CD4-positive, CD25-positive, alpha-beta regulatory T cell (primary cell): Measurements from ENCODE around the gene CKM. TPM values are rescaled to one million over a fixed set of nuclear protein-coding genes. Genes with fewer than 3 reads are reported as not detected.

Experiments used
- ATAC-seq, 2 donors: fragments of 150-1000 bp; cut with Tn5 transposase; one replicate each; pipeline ENCODE4 v1.10.0; 2021; ENCODE audit warnings: low read depth in 2 of 2, moderate number of reproducible peaks in 2 of 2, moderate library complexity in 1 of 2
- DNase-seq, 3 donors: peaks; one replicate each; pipeline versions ENCODE4 v3.0.0 to v3.0.0-alpha.2; 2012 to 2022; ENCODE audit warnings: mixed read lengths in 1 of 3
- H3K27ac ChIP-seq: one replicate; pipeline ENCODE4 v1.7.0; 2013; ENCODE audit warnings: mild to moderate bottlenecking, low read length; ENCODE audit not compliant: insufficient read depth, poor library complexity, severe bottlenecking
- H3K27me3 ChIP-seq: one replicate; pipeline ENCODE4 v1.7.0; 2013; ENCODE audit warnings: low read length; ENCODE audit not compliant: control insufficient read depth, insufficient read depth
- H3K36me3 ChIP-seq: one replicate; pipeline ENCODE4 v1.7.0; 2013; ENCODE audit warnings: mild to moderate bottlenecking, low read length, moderate library complexity; ENCODE audit not compliant: control insufficient read depth, insufficient read depth
- H3K4me1 ChIP-seq: 2 replicates; pipeline ENCODE4 v1.7.0; 2013; ENCODE audit warnings: mild to moderate bottlenecking, low read length; ENCODE audit not compliant: insufficient read depth, control insufficient read depth, poor library complexity, severe bottlenecking
- H3K4me3 ChIP-seq: one replicate; pipeline ENCODE4 v1.7.0; 2013; ENCODE audit warnings: low read depth, mild to moderate bottlenecking, low read length, moderate library complexity
- H3K9me3 ChIP-seq, 2 experiments: 1 replicate in 1 of 2; 2 replicates in 1 of 2; pipeline ENCODE4 v1.7.0; 2013; ENCODE audit warnings: low read length in 2 of 2, mild to moderate bottlenecking in 1 of 2, moderate library complexity in 1 of 2; ENCODE audit not compliant: control insufficient read depth in 2 of 2
- H3K27ac Mint-ChIP-seq, 3 donors: one replicate each; pipeline ENCODE4 v1.8.0; 2020 to 2022; ENCODE audit warnings: mild to moderate bottlenecking in 3 of 3, mixed read lengths in 3 of 3, moderate library complexity in 2 of 3
- H3K27me3 Mint-ChIP-seq: one replicate; pipeline ENCODE4 v1.8.0; 2022; ENCODE audit warnings: mild to moderate bottlenecking, mixed read lengths
- H3K36me3 Mint-ChIP-seq: one replicate; pipeline ENCODE4 v1.8.0; 2020; ENCODE audit warnings: mixed read lengths
- H3K4me1 Mint-ChIP-seq, 4 donors: one replicate each; pipeline ENCODE4 v1.8.0; 2020 to 2022; ENCODE audit warnings: mixed read lengths in 4 of 4, mild to moderate bottlenecking in 1 of 4
- H3K4me3 Mint-ChIP-seq, 4 donors: one replicate each; pipeline ENCODE4 v1.8.0; 2020 to 2022; ENCODE audit warnings: mild to moderate bottlenecking in 4 of 4, mixed read lengths in 4 of 4, moderate library complexity in 3 of 4
- H3K9me3 Mint-ChIP-seq, 7 donors: one replicate each; pipeline ENCODE4 v1.8.0; 2020 to 2022; ENCODE audit warnings: mixed read lengths in 7 of 7, mild to moderate bottlenecking in 3 of 7, moderate library complexity in 2 of 7
- polyA plus RNA-seq, 4 donors: library from polyadenylated mRNA; unstranded; fragments of 300-500 nt; fragmentation: Illumina TruSeq; gene quantifications; one replicate each; pipeline ENCODE4 v1.2.3, GENCODE V29; 2021
- total RNA-seq: library from RNA; stranded (reverse); gene quantifications from one replicate; pipeline ENCODE4 v1.2.3, GENCODE V29; 2022

Gene CKM
- total RNA-seq (not detected), polyA plus RNA-seq (not detected)

DNA sequence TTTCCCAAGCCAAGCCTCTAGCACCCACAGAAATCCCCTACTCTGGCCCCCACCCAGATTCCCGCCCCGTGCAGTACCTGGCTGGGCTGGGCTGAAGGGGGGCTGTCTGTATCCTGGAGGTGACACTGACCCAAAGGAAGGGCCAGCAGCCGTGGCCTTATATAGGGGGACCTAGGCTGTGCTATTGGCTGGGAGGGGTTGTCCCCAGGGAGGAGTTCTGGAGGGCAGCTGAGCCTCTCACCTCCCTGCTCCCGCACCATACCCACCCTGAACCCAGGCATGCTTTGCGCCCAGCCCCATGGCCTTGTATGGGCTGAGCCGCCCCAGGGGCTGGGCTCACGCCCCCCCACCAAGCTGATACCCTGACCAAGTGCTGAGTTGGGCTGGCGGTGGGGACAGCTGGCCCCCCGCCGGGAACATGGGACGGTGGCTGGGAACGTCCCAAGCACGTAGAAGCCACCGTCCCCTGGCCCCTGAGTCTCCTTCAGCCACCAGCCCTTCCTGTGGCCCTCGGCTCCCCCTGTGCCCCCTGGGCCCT lies at the start of gene CKM:
Gene CKM, minus strand, starts transcription at position 132 of the 538 bp plus-strand sequence. CDS start 3,162 bp downstream, outside the sequence.
- ATAC-seq, result no peak
- H3K27me3 Mint-ChIP-seq, result peaks cover 46% of the 10 kb centered on the region
- Histone ChIP-seq H3K4me3 (no peak within 1 kb of the TSS), H3K9me3 (no peaks in the 10 kb centered on the region), H3K27ac (no peak within 1 kb of the TSS), H3K27me3 (peaks cover 5% of the 10 kb centered on the region), H3K4me1 (no peaks in the 10 kb centered on the region), H3K36me3 (no peaks in the 10 kb centered on the region)
- DNase-seq, result no peak
- H3K9me3 Mint-ChIP-seq, result peaks cover 0 to 1% (median 0%) of the 10 kb centered on the region in 7 donors
- H3K4me1 Mint-ChIP-seq, result peaks cover 0 to 3% (median 0%) of the 10 kb centered on the region in 4 donors
- no peaks in the 10 kb centered on the region for H3K36me3 Mint-ChIP-seq
- H3K27ac Mint-ChIP-seq, result peak within 1 kb of the TSS in 1 of 3 donors; percentile 67
- no peak within 1 kb of the TSS for H3K4me3 Mint-ChIP-seq

DNA sequence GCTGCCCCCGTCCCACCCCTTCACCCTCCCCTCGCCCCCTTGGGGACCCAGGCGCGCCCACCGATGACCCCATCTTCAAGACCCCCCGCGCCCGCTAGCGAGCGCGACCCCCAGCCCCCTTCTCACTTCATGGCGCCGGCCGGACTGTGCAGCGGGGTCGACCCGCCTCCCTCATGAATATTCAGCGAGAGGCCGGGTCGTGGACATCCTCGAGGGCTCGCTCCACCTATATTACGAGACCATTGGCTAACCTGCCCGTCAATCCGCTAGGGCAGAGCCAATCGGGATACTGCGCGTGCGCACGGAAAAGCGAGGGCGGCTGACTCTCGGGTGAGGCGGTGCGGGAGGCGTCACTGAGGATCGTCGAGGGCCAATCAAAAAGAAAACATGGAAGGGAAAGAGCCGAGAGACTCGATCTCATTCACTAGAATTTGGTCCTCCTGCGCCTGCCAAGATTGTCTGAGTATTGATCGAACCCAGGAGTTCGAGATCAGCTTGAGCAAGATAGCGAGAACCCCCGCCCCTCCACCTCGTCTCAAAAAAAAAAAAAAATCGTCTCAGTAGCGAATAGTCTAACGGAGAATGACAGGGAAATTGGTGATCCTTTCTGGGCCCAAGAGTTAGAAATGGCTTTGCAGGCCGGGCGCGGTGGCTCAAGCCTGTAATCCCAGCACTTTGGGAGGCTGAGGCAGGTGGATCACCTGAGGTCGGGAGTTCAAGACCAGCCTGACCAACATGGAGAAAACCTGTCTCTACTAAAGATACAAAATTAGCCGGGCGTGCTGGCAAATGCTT lies 47.9 kb upstream of the CKM start, which contains the start of gene ERCC2:
Gene ERCC2, minus strand, starts transcription at position 164 of the 795 bp plus-strand sequence. Its CDS starts 33 bp downstream, at position 131.
- no peaks in the 10 kb centered on the region for H3K27me3 ChIP-seq
- H3K4me3 ChIP-seq, result peak within 1 kb of the TSS; percentile 84
- Mint-ChIP-seq H3K4me3 (peak within 1 kb of the TSS; percentile 86 to 98 (median 96)), H3K9me3 (no peaks in the 10 kb centered on the region), H3K36me3 (no peaks in the 10 kb centered on the region), H3K27ac (peak within 1 kb of the TSS; percentile 92 to 99 (median 97)), H3K4me1 (peaks cover 4 to 27% (median 12%) of the 10 kb centered on the region in 4 donors), H3K27me3 (no peaks in the 10 kb centered on the region)
- H3K9me3 ChIP-seq, result no peaks in the 10 kb centered on the region
- H3K27ac ChIP-seq, result peak within 1 kb of the TSS; percentile 71
- no peaks in the 10 kb centered on the region for H3K36me3 ChIP-seq
- H3K4me1 ChIP-seq, result peaks cover 6% of the 10 kb centered on the region
- DNase-seq (peak; percentile 99 to 100 (median 99)), ATAC-seq (peak; percentile 97 to 99)

DNA sequence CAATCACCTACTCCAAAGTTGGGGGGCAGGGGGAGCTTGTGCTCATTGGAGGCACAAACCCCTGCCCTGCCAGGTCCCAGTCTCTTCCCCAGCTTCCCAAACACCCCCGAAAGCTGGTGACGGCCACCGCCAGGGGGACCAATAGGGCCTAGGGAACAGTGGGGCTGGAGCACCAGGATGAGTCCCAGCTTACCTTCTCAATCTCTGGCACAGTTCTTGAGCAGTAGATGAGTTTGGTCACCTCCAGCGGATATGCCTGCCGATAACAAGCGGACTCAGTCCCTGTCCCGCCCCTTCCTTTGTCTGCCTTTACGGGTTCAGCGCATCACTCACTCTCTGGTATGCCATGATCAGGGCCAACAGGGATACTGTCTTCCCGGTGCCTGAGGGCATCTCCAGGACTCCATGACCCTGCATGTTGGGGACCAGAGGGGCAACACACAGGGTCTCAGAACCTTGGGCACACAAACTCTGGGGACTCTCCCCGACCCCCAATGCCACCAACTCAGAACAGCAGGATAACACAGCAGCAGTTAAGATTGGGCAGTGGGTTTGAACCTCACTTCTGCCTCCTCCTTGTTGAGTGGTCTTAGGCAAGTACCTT lies 46.2 kb upstream of the CKM start:
- Histone ChIP-seq H3K4me1 (peaks cover 6% of the 10 kb centered on the region), H3K36me3 (no peaks in the 10 kb centered on the region), H3K4me3 (no peak overlapping the region), H3K9me3 (no peaks in the 10 kb centered on the region), H3K27me3 (no peaks in the 10 kb centered on the region), H3K27ac (no peak overlapping the region)
- ATAC-seq (no peak), DNase-seq (no peak)
- Mint-ChIP-seq H3K4me1 (peaks cover 4 to 27% (median 12%) of the 10 kb centered on the region in 4 donors), H3K4me3 (peak overlapping the region; percentile 13 to 86 (median 76)), H3K9me3 (no peaks in the 10 kb centered on the region), H3K36me3 (no peaks in the 10 kb centered on the region), H3K27ac (peak overlapping the region in 1 of 3 donors; percentile 81), H3K27me3 (no peaks in the 10 kb centered on the region)

DNA sequence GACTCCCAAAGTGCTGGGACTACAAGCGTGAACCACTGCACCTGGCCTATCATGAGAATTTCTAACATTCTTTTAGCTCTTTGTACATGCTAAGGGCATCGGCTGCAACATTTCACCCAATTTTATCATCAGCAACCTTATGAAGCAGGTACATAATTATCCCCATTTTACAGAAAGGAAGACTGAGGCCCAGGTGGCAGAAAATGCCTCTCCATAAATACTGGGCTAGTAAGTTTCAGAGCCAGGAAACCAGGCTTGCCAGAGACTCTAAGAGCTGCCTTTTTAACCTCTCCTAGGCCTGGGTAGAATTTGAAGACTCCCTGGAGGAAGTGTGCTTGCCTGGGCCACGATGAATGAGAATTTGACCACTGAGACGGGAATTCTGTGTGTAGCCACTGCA lies 45.5 kb upstream of the CKM start:
- Mint-ChIP-seq H3K36me3 (no peaks in the 10 kb centered on the region), H3K9me3 (no peaks in the 10 kb centered on the region), H3K27me3 (no peaks in the 10 kb centered on the region), H3K4me3 (peak overlapping the region; percentile 4 to 86 (median 54)), H3K4me1 (peaks cover 4 to 27% (median 12%) of the 10 kb centered on the region in 4 donors), H3K27ac (no peak overlapping the region)
- Histone ChIP-seq H3K9me3 (no peaks in the 10 kb centered on the region), H3K27ac (no peak overlapping the region), H3K4me3 (no peak overlapping the region), H3K4me1 (peaks cover 6% of the 10 kb centered on the region), H3K27me3 (no peaks in the 10 kb centered on the region), H3K36me3 (no peaks in the 10 kb centered on the region)
- ATAC-seq, result no peak
- no peak for DNase-seq

DNA sequence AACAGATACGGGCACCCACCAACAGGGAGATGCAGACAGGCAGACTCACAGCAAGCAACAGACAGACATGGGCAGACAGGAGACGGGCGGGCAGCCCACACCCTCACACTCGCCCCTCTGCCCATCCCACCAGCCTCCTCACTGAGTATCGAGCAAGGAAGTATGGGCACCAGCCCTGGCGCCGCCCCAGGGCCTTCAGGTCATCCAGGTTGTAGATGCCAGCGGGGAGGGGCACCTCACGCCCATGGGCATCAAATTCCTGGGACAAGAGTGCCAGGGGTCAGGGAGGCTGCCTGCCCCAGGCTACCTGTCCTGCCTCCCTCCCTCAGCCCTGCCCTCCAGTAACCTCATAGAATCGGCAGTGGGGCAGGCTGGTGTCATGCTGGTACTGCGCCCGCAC lies 42.0 kb upstream of the CKM start:
- Mint-ChIP-seq H3K27ac (no peak overlapping the region), H3K4me3 (peak overlapping the region in 1 of 4 donors; percentile 21), H3K36me3 (peaks cover 5% of the 10 kb centered on the region), H3K4me1 (peaks cover 0 to 20% (median 6%) of the 10 kb centered on the region in 4 donors), H3K9me3 (no peaks in the 10 kb centered on the region), H3K27me3 (no peaks in the 10 kb centered on the region)
- peaks cover 2% of the 10 kb centered on the region for H3K4me1 ChIP-seq
- DNase-seq (no peak), ATAC-seq (no peak)
- H3K27ac ChIP-seq, result no peak overlapping the region
- H3K27me3 ChIP-seq, result no peaks in the 10 kb centered on the region
- no peaks in the 10 kb centered on the region for H3K9me3 ChIP-seq
- peaks cover 7% of the 10 kb centered on the region for H3K36me3 ChIP-seq
- no peak overlapping the region for H3K4me3 ChIP-seq

DNA sequence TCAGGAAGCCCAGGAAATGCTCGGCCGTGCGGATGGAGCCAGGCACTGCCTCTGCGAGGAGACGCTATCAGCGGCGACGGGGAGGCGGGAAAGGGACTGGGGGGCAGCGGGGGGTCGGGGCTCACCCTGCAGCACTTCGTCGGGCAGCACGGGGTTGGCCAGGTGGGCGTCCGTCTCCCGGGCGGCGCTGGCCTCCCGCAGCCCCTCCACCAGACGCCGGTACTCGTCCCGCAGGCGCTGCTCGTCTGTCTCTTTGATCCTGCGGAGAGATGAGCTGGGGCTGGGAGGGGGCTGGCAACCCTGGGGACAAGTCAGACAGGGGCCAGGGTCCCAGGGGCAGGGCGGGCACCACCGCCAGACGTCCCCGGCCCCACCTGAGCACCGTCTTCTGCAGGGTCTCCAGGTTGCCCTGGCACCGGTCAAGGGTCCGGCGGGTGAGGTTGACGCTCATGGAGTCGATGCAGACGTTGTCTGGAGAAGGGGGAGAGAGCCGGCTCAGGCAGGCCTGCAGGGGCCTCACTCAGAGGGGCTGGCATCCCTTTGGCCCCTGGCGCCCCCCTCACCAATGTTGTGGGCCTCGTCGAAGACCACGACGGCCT lies 41.3 kb upstream of the CKM start:
- Histone ChIP-seq H3K9me3 (no peaks in the 10 kb centered on the region), H3K27ac (no peak overlapping the region), H3K4me1 (no peaks in the 10 kb centered on the region), H3K27me3 (no peaks in the 10 kb centered on the region), H3K4me3 (no peak overlapping the region), H3K36me3 (peaks cover 9% of the 10 kb centered on the region)
- Mint-ChIP-seq H3K9me3 (no peaks in the 10 kb centered on the region), H3K36me3 (peaks cover 5% of the 10 kb centered on the region), H3K4me3 (no peak overlapping the region), H3K27me3 (no peaks in the 10 kb centered on the region), H3K4me1 (peaks cover 0 to 14% (median 5%) of the 10 kb centered on the region in 4 donors), H3K27ac (no peak overlapping the region)
- DNase-seq (no peak), ATAC-seq (no peak)

DNA sequence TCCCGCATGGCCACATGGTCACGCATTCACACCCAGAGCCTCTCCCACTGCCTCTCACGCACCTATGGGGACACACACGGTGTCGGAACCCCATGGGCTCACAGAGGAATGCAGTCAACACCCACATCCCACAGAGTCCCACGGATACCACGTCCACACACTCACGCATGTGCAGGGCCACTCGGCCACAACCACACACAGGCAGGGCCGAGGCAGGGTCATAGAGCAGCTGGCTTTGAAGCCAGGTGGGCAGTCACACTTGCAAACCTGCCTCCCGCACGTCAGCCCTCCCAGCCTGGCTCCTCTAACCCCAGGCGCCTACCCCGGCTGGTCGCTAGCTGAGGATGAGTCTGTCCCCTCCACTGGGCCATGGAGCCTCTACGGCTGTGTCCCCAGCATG lies 39.6 kb upstream of the CKM start:
- Mint-ChIP-seq H3K4me3 (no peak overlapping the region), H3K27me3 (no peaks in the 10 kb centered on the region), H3K36me3 (peaks cover 12% of the 10 kb centered on the region), H3K27ac (no peak overlapping the region), H3K4me1 (peaks cover 0 to 3% (median 0%) of the 10 kb centered on the region in 4 donors), H3K9me3 (no peaks in the 10 kb centered on the region)
- H3K36me3 ChIP-seq, result peaks cover 9% of the 10 kb centered on the region
- H3K9me3 ChIP-seq, result no peaks in the 10 kb centered on the region
- ATAC-seq (no peak), DNase-seq (no peak)
- no peak overlapping the region for H3K27ac ChIP-seq
- no peaks in the 10 kb centered on the region for H3K27me3 ChIP-seq
- no peaks in the 10 kb centered on the region for H3K4me1 ChIP-seq
- H3K4me3 ChIP-seq, result no peak overlapping the region
